Kidney epithelial cell (primary cell): ENCODE results near the gene PDE4B. TPM values are rescaled to one million over a fixed set of nuclear protein-coding genes. Genes with fewer than 3 reads are reported as not detected.

Experiments
- DNase-seq: peaks from one replicate; pipeline ENCODE4 v3.0.0-alpha.2; 2010; ENCODE audit warnings: low read depth
- H3K27me3 ChIP-seq: 2 replicates; pipeline ENCODE4 v1.6.0; 2011; ENCODE audit warnings: low read length; ENCODE audit not compliant: control insufficient read depth, insufficient read depth
- H3K36me3 ChIP-seq: 2 replicates; pipeline ENCODE4 v1.5.1; 2011; ENCODE audit warnings: low read length; ENCODE audit not compliant: control insufficient read depth, insufficient read depth
- H3K4me3 ChIP-seq: 2 replicates; pipeline ENCODE4 v1.5.1; 2011; ENCODE audit warnings: low read depth, mild to moderate bottlenecking, control low read depth, low read length
- total RNA-seq: library from RNA; depleted of rRNA; stranded (reverse); fragments of >200 nt; gene quantifications from 2 replicates; pipeline ENCODE4 v1.2.3, GENCODE V29; 2015
- TF ChIP-seq, protein P1 (sequence below): IDR thresholded peaks from 2 replicates; pipeline ENCODE4 v1.5.1; 2011; ENCODE audit warnings: mild to moderate bottlenecking, moderate library complexity, low read length, control low read depth, inconsistent platforms; ENCODE audit not compliant: insufficient read depth, poor library complexity, severe bottlenecking

The PDE4B gene
- total RNA-seq, 1 donor from 2014 or later: 0.33 TPM

DNA sequence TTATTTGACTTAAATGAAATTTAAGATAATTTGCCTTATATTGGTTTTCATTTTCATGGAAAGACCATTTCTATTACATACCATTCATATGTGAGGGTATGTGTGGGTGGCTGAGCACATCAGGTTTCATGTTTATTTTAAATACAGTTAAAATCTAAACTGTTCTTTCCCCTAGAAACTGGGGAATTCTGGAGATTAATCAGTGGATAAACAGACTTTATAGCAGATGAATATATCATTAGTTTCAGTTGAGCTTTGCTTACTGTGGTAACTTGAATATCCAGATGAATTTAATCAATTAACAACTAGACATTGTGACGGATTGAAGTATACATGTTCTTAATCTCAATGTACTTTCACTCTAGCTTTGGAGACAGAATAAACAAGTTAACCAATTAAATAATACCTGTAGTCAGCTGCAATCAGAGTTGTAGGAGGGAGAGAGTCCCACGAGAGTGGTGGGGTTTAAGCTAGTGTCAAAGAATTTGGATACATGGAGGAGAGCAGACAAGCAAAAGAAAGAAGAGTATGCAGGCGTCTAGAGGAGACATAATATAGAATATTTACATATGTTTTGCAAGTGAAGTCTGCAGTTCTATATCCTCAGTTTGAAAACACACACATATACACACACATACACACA is 97.6 kb downstream of the PDE4B start:
- Histone ChIP-seq H3K4me3 (no peak overlapping the region), H3K36me3 (no peaks in the 10 kb centered on the region), H3K27me3 (no peaks in the 10 kb centered on the region)
- TF ChIP-seq, protein P1, sequence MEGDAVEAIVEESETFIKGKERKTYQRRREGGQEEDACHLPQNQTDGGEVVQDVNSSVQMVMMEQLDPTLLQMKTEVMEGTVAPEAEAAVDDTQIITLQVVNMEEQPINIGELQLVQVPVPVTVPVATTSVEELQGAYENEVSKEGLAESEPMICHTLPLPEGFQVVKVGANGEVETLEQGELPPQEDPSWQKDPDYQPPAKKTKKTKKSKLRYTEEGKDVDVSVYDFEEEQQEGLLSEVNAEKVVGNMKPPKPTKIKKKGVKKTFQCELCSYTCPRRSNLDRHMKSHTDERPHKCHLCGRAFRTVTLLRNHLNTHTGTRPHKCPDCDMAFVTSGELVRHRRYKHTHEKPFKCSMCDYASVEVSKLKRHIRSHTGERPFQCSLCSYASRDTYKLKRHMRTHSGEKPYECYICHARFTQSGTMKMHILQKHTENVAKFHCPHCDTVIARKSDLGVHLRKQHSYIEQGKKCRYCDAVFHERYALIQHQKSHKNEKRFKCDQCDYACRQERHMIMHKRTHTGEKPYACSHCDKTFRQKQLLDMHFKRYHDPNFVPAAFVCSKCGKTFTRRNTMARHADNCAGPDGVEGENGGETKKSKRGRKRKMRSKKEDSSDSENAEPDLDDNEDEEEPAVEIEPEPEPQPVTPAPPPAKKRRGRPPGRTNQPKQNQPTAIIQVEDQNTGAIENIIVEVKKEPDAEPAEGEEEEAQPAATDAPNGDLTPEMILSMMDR: no peak
- no peak for DNase-seq

DNA sequence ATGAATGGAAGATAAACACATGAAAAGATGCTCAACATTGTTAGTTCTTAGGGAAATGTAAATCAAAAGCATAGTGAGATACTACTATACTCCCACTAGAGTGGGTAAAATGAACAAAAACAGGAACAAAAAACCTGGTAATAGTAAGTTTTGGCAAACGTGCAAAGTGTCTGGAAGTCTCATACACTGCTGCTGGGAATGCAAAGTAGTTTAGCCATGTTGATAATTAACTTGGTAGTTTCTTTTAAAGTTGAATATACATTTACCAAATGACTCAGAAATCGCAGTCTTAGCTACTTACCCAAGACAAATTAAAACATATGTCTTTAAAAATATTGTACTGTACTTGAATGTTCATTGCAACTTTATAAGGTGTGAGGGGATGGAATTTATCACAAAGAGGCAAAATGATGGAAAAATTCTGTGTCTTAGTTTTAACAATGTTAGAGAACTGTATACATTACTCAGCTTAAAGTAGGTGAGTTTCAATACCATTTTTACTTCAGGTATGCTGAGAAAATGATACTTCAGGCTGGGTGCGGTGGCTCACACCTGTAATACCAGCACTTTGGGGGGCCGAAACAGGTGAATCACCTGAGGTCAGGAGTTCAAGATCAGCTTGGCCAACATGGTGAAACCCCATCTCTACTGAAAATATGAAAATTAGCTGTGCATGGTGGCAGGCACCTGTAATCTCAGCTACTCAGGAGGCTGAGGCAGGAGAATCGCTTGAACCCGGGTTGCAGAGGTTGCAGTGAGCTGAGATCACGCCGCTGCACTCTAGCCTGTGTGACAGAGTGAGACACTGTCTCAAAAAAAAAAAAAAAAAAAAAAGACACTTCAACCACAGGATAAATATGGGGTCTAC is 102.3 kb downstream of the PDE4B start:
- Histone ChIP-seq H3K4me3 (no peak overlapping the region), H3K27me3 (no peaks in the 10 kb centered on the region), H3K36me3 (no peaks in the 10 kb centered on the region)
- TF ChIP-seq, protein P1: no peak
- peak; percentile 9 for DNase-seq

DNA sequence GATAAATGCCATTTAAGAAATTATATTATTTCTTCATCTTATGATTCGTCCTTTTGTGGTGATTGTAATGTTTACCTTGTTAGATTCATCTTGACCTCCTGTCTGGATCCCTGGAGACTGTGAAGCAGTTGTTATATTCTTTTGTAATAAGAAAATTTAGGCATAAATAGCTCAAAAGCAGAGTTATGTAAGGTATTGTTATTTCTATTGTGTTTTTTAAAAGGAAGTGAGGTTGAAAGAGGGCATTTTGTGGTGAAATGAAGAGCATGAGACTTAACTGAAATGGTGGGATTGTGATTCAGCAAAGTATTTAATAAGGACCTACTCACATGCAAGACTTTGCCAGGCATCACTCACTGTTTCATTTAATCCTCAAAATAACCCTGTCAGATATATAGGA is 104.0 kb downstream of the PDE4B start:
- H3K4me3 ChIP-seq: no peak overlapping the region
- H3K27me3 ChIP-seq: no peaks in the 10 kb centered on the region
- DNase-seq: no peak
- TF ChIP-seq, protein P1: no peak
- H3K36me3 ChIP-seq: no peaks in the 10 kb centered on the region

DNA sequence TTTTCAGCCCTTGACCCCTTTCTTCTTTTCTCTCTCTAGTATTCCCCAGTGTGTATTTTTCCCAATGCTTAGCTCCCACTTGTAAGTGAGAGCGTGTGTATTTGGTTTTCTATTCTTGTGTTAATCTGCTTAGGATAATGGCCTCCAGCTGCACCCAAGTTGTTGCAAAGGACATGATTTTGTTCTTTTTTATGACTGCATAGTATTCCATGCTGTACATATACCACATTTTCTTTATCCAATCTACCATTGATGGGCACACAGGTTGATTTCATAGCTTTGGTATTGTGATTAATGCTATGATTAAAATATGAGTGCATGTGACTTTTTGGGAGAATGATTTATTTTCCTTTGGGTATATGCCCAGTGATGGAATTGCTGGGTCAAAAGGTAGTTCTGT is 104.8 kb downstream of the PDE4B start:
- H3K36me3 ChIP-seq: no peaks in the 10 kb centered on the region
- TF ChIP-seq, protein P1: no peak
- no peaks in the 10 kb centered on the region for H3K27me3 ChIP-seq
- no peak overlapping the region for H3K4me3 ChIP-seq
- DNase-seq: no peak

DNA sequence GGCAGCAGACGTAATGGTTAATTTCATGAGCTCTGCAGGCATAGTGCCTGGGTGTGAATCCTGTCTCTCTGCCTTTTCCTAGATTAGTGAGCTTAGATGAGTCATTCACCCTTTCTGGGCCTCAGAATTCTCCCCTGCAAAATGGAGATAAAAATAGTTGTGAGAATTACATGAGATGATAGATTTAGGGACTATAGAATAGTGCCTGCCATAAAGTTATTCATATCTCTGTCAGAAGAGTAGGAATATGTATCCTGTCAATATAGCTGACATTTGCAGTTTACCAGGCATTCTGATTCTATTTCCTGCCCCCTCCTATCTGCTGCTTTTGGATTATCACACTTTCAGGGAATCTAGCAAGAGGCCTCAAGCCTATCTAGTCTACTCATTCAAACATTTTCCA is 112.0 kb downstream of the PDE4B start:
- DNase-seq: no peak
- H3K27me3 ChIP-seq: no peaks in the 10 kb centered on the region
- H3K36me3 ChIP-seq: no peaks in the 10 kb centered on the region
- TF ChIP-seq, protein P1: no peak
- no peak overlapping the region for H3K4me3 ChIP-seq

DNA sequence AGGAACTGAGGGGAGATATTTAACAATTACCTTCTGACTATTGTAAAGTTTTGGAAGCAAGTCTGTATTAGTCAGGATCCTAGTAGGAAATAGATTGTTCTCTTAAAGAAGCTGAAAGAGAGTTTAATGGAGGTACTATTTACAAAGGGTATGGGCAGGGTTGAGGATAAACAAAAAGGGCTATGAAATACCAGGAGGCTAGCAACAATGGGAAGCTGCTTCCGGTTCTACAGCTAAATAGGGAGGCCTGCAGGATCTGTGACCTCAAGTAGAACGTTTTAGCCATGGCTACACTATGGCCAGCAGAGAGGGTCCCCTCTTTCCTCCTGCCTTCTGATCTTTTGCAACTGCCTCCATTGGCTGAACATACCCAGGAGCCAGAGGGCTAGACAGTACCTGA is 117.7 kb downstream of the PDE4B start:
- no peaks in the 10 kb centered on the region for H3K36me3 ChIP-seq
- H3K27me3 ChIP-seq: no peaks in the 10 kb centered on the region
- no peak for DNase-seq
- TF ChIP-seq, protein P1: no peak
- H3K4me3 ChIP-seq: no peak overlapping the region
